ENCODE data around the gene MMP25. TPM values are rescaled to one million over a fixed set of nuclear protein-coding genes. Genes with fewer than 3 reads are reported as not detected.
A peak's percentile ranks its signal among the peaks of the same experiment; 100 is the strongest.

MMP25 gene
- total RNA-seq, 6 donors from 2014 or later, result 10.0 to 41.4 (median 20.5) TPM

DNA sequence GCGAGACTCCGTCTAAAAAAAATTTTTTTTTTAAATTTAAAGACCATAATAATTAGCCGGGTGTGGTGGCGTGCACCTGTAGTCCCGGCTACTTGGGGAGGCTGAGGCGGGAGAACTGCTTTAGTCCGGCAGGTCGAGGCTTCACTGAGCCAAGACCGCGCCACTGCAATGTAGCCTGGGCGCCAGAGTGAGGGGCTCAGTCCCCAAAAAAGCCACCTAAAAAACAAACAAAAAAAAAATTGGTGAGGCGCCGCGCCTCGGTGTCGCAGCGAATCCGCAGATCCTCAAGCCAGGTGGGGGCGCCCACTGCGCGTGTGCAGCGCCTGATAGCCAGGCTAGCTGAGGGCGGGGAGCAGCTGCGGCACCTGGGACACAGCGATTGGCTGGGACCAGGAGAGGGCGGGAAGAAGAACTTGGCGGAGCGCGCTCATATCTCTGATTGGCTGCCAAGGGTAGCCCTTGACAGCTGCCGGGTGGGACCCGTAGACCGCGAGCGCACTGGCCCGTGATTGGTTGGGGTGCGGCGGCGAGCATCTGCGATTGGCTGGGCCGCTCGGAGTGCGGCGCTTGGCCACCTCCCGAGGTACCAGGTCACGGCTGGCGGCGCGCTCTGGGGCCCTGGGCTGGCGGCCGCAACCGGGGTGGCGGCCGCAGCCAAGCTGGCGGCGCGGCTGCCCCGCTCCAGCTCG is 42.6 kb upstream of the MMP25 start:
- Histone ChIP-seq H3K27me3 (no peaks in the 10 kb centered on the region), H3K27ac (peak overlapping the region in 1 of 4 donors; percentile 86), H3K9me3 (no peaks in the 10 kb centered on the region), H3K36me3 (no peaks in the 10 kb centered on the region), H3K4me1 (peaks cover 20 to 35% (median 23%) of the 10 kb centered on the region in 4 donors), H3K4me3 (peak overlapping the region in 3 of 4 donors; percentile 45 to 51 (median 46))
- WGBS, 2 donors, result 12 to 24% methylated on average over 18 to 38 of the region's 58 CpGs
- DNase-seq, result peak; percentile 98 to 99
- peak; percentile 98 for ATAC-seq (ENCODE audit: low FRiP score in 2 of 2)
- TF ChIP-seq, protein P1, sequence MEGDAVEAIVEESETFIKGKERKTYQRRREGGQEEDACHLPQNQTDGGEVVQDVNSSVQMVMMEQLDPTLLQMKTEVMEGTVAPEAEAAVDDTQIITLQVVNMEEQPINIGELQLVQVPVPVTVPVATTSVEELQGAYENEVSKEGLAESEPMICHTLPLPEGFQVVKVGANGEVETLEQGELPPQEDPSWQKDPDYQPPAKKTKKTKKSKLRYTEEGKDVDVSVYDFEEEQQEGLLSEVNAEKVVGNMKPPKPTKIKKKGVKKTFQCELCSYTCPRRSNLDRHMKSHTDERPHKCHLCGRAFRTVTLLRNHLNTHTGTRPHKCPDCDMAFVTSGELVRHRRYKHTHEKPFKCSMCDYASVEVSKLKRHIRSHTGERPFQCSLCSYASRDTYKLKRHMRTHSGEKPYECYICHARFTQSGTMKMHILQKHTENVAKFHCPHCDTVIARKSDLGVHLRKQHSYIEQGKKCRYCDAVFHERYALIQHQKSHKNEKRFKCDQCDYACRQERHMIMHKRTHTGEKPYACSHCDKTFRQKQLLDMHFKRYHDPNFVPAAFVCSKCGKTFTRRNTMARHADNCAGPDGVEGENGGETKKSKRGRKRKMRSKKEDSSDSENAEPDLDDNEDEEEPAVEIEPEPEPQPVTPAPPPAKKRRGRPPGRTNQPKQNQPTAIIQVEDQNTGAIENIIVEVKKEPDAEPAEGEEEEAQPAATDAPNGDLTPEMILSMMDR (IDR thresholded peaks at IDR 0.05), result peak in 4 of 6 experiments; percentile 35 to 88 (median 53)
- TF ChIP-seq POLR2AphosphoS5 (IDR thresholded peaks at IDR 0.05), result peak in 1 of 2 donors; percentile 41
- TF ChIP-seq EP300 (IDR thresholded peaks at IDR 0.05), result no peak
- peak in 1 of 4 donors; percentile 72 for TF ChIP-seq POLR2A (IDR thresholded peaks at IDR 0.05)

DNA sequence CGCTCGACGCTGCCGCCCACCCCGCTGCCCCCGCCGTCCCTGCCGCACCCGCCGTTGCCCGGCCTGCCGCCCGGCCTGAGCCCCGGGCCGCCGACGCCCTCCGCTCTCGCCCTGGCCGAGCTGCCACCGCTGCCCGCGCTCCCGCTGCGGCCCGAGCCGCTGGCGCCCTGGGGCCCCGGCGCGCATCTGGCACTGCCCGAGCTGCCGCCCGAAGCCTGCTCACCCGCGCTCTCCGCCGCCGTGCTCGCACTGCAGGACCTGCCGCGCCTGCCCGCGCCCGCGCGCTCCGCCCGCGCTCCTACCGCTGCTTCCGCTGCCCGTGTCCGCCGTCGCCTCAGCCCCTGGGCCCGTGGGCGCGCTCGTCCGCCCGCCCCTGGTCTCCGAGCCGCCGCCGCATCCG is 42.0 kb upstream of the MMP25 start:
- Histone ChIP-seq H3K36me3 (no peaks in the 10 kb centered on the region), H3K9me3 (no peaks in the 10 kb centered on the region), H3K4me1 (peaks cover 20 to 40% (median 27%) of the 10 kb centered on the region in 4 donors), H3K27me3 (no peaks in the 10 kb centered on the region), H3K4me3 (peak overlapping the region in 3 of 4 donors; percentile 46 to 51 (median 49)), H3K27ac (peak overlapping the region in 1 of 4 donors; percentile 86)
- ATAC-seq (ENCODE audit: low FRiP score in 2 of 2), result no peak
- TF ChIP-seq, protein P1 (IDR thresholded peaks at IDR 0.05), result no peak
- TF ChIP-seq POLR2AphosphoS5 (IDR thresholded peaks at IDR 0.05), result no peak
- TF ChIP-seq EP300 (IDR thresholded peaks at IDR 0.05), result no peak
- no peak for TF ChIP-seq POLR2A (IDR thresholded peaks at IDR 0.05)
- 7% methylated on average over 3 of the region's 67 CpGs; no CpG with 5 or more reads in 1 of the 2 donors for WGBS, 2 donors
- no peak for DNase-seq

GRCh38 chr16:3004781-3005284 is 41.5 kb upstream of the MMP25 start:
- WGBS, 2 donors, result 8 to 15% methylated on average over 19 to 25 of the region's 25 CpGs
- H3K4me3 ChIP-seq, result peak overlapping the region in 3 of 4 donors; percentile 46 to 51 (median 49)
- peaks cover 20 to 46% (median 29%) of the 10 kb centered on the region in 4 donors for H3K4me1 ChIP-seq
- no peaks in the 10 kb centered on the region for H3K36me3 ChIP-seq
- H3K9me3 ChIP-seq, result no peaks in the 10 kb centered on the region
- H3K27me3 ChIP-seq, result no peaks in the 10 kb centered on the region
- DNase-seq (peak in 1 of 2 donors; percentile 82), ATAC-seq (ENCODE audit: low FRiP score in 2 of 2) (no peak)
- H3K27ac ChIP-seq, result peak overlapping the region; percentile 49 to 86 (median 74)
- TF ChIP-seq, protein P1 (IDR thresholded peaks at IDR 0.05), result no peak
- TF ChIP-seq EP300 (IDR thresholded peaks at IDR 0.05) (no peak), POLR2A (IDR thresholded peaks at IDR 0.05) (peak in 1 of 4 donors; percentile 50), POLR2AphosphoS5 (IDR thresholded peaks at IDR 0.05) (peak in 1 of 2 donors; percentile 48)

- TF ChIP-seq POLR2AphosphoS5 (IDR thresholded peaks at IDR 0.05) (no peak), POLR2A (IDR thresholded peaks at IDR 0.05) (no peak), EP300 (IDR thresholded peaks at IDR 0.05) (no peak)
- TF ChIP-seq, protein P1 (IDR thresholded peaks at IDR 0.05), result no peak
- H3K4me1 ChIP-seq, result peaks cover 23 to 62% (median 36%) of the 10 kb centered on the region in 4 donors
- peak overlapping the region; percentile 35 to 78 (median 74) for H3K27ac ChIP-seq
- no peaks in the 10 kb centered on the region for H3K27me3 ChIP-seq
- H3K4me3 ChIP-seq, result peak overlapping the region in 1 of 4 donors; percentile 26
- no peaks in the 10 kb centered on the region for H3K36me3 ChIP-seq
- WGBS, 2 donors, result 51 to 55% methylated on average over 11 to 13 of the region's 13 CpGs
- DNase-seq (no peak), ATAC-seq (ENCODE audit: low FRiP score in 2 of 2) (no peak)
- H3K9me3 ChIP-seq, result no peaks in the 10 kb centered on the region
These were observed 39.1 kb upstream of the MMP25 start for GRCh38 chr16:3007059-3007956.
